H4 (cell line): ENCODE measurements around the gene TDRD15. TPM values are rescaled to one million over a fixed set of nuclear protein-coding genes. Genes with fewer than 3 reads are reported as not detected.
"Not testable (repeated sequence)": the region's sequence is repeated elsewhere in the genome, so short reads cannot be mapped to it uniquely, and the experiment has no call there.

Source experiments
- DNase-seq: peaks from one replicate; pipeline ENCODE4 v3.0.0-alpha.2; 2015; ENCODE audit warnings: low spot score
- total RNA-seq: library from RNA; depleted of rRNA; stranded (reverse); fragments of >200 nt; shearing (Covaris generic); gene quantifications from 2 replicates; pipeline ENCODE4 v1.2.3, GENCODE V29; 2014; rRNA removed

The TDRD15 gene
- total RNA-seq, 1 experiment from 2014 or later: 0.15 TPM

DNA sequence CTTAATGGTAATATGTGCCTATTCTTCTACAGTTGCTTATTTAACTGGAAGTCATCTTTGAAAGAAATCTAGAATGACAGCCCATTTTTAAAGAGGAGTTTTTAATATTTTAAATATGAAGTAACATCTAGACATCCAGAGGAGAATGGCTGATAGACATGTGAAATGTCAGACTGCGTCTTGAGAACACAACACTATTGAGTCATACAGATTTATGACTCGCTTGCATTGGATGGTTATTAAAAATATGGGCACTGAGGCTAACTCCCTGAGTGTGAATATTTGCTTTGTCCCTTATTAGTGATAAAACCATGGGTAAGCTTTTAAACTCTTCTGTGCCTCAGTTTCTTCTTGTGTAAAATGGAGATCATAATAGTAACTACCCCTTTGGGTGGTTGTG, 22.9 kb downstream of the TDRD15 start:
- DNase-seq: no peak

DNA sequence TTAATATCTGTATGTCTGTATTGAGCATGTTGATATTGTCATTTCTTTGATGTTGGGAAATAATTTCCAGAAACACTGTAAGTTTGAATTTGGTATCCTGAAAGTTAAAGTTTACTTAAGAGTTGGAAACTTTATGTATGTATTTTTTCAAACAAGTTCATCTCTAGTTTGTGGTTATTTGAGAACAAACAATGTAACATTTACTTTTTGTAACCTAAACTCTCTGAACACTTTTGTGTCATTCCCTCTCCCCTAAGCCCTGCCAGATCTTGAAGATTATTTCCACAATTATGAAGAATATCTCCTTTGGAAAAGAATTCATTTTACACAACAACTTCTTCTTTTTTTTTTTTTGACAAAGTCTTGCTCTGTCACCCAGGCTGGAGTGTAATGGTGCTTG, 24.9 kb downstream of the TDRD15 start:
- DNase-seq: no peak

DNA sequence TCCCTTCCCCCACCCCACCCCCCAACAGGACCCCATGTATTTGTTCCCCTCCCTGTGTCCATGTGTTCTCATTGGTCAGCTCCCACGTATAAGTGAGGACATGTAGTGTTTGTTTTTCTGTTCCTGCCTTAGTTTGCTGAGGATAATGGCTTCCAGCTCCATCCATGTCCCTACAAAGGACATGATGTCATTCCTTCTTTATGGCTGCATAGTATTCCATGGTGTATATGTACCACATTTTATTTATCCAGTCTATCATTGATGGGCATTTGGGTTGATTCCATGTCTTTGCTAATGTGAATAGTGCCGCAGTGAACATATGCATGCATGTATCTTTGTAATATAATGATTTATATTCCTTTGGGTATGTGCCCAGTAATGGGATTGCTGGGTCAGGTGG, 27.5 kb downstream of the TDRD15 start:
- not testable (repeated sequence) for DNase-seq

DNA sequence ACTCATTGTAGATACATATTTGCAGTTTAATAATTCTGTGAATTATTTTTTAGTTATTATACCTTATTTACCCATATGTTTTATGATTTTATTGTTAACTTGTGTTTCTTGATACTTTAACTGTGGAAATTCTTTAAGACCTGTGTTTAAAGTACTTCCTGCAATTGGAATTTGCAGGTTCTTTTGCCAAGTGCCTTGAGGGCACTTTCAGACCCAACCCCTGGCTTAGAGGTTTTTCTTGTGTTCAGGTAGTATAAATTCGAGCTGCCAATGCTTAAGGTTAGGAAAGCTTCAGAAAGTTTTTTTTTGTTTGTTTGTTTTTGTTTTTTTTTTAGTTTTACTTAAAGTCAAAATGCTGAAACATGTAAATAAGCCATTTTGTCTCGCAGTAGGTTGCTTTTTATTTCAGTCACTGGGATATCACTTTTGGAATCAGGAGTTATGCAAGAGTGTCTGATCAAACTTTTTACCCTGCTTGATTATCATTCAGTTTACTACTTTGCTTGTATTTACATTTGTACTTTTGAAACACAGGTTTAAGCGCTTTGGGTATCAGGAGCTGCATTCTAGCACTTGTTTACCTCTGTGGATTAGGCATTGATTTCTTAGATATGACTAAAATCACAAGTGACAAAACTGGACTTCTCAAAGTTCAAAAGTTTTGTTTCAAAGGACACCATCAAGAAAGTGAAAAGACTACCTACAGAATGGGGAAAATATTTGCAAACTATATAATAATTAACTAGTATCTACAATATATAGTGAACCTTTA, 31.8 kb downstream of the TDRD15 start:
- DNase-seq: no peak

- no peak for DNase-seq
Measured at GRCh38 chr2:21161122-21161521, 37.4 kb downstream of the TDRD15 start.

DNA sequence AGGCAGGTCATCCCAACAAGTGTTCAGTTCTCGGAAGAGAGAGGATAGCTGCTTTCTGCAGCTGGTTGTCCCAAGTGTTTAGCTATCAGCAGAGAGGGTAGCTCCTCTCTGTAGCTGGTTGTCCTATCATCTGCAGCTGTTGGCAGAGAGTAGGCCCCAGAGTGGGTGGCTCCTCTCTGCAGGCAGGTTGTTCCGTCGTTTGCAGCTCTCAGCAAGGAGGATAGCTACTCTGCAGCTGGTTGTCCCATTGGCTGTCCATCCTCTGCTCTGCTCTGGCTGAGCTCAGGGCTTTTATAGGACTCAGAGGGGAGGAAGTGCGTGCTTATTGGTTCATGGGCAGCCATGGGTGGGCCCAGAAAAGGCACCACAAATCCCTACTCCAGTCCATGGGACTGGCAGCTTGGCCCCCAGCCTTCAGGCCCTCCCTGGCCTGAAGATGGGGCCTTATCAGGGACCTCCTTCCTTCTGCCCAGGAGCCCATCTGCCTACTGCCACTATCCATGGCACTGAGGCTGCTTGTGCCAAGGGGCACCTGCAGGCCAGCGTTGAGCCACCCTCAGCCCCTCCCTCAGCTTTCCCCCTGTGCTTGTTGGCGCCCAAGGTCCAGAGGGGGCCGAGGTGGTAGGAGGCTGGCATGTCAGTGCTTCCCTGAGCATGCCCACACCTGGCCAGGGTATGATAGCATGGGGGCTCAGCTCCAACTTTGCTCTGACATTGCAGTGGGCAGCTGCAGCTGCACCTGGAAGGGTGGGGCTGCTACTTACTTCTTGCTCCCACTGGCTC, 38.3 kb downstream of the TDRD15 start:
- no peak for DNase-seq

DNA sequence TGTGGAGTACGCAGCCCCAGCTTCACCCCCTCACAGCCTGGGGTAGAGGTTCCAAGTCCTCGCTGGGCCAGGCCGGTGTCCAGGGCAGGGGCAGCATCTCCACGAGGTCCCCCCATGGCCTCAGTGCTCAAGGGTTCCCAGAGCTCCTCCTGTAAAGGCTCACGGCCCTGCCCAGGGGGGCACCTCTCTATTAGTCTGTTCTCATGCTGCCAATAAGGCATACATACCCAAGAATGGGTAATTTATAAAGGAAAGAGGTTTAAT, 38.8 kb downstream of the TDRD15 start:
- DNase-seq: no peak

DNA sequence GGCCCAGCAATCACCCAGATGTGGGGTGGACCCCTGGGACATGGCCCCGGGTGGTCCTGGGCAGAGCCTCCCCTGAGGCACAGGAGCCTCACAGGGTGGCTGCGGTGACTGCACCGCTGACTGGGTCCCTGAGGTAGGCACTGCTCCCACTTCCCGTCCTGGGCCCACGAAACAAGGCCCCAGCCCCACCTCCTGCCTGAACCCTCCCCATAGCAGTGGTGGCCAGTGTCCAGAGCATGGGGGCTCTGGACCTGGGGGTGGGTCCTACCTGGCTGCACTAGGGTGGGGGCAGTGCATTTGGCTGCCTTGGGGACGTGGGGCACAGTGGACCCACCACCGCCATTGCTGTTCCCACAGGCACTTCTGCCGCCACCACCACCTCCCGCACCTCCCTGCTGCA, 39.4 kb downstream of the TDRD15 start:
- DNase-seq: no peak

GRCh38 chr2:21165350-21165749, 41.6 kb downstream of the TDRD15 start:
- no peak for DNase-seq

GRCh38 chr2:21175895-21176646, 52.3 kb downstream of the TDRD15 start:
- no peak for DNase-seq

- DNase-seq: no peak
Measured at GRCh38 chr2:21181957-21182356, 58.2 kb downstream of the TDRD15 start.

GRCh38 chr2:21183306-21183705, 59.5 kb downstream of the TDRD15 start:
- DNase-seq: no peak

DNA sequence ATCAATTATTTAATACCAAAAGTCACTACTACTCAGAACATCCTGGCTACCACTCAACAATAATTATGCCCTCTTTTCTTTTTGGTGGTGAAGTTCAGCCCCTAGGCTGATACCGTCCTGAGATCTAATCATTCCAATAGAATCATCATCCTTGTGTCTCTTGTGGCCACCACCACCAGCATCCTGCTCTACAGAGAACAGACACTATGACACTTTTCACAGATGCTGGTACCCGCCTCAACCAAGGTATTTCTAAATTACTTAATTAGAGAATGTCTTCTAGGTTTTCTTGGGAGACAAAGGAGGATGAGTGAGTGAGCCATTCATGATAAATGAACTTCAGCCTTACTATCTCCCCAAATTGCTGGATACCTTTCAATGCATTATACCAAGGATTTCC, 60.0 kb downstream of the TDRD15 start:
- DNase-seq: no peak

GRCh38 chr2:21191535-21191934, 67.8 kb downstream of the TDRD15 start:
- no peak for DNase-seq

Other genes with a start within 250 kb of the TDRD15 start
- gene APOB, start 79.9 kb upstream of the TDRD15 start, total RNA-seq: not detected in 2 replicates